NB4 (cell line): ENCODE data around the gene KRTAP10-4.

ENCODE experiments used
- POLR2A ChIP-seq: IDR thresholded peaks from 2 replicates; pipeline ENCODE4 v1.6.1; 2011; ENCODE audit warnings: mild to moderate bottlenecking; ENCODE audit not compliant: insufficient read length; ENCODE audit errors: extremely low read depth
- TF ChIP-seq, protein P1 (sequence below): IDR thresholded peaks from one replicate; pipeline ENCODE4 v1.5.1; 2012; ENCODE audit warnings: low read depth, low read length

DNA sequence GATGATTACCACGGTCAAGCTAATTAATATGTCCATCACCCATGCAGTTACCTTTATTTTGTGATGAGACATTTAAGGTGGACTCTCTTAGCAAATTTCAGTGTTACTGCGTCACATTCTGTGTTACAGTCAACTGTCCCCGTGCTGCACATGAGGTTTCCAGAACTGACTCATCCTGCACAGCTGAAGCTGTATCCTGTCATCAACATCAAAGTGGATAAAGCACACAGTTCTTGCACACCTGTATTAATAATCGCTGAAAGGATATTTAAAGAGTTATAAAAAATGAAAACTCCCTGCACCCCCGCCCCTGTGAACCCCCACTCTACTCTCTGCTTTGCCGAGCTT lies 10.2 kb downstream of the KRTAP10-4 start:
- TF ChIP-seq POLR2A, result no peak
- TF ChIP-seq, protein P1, sequence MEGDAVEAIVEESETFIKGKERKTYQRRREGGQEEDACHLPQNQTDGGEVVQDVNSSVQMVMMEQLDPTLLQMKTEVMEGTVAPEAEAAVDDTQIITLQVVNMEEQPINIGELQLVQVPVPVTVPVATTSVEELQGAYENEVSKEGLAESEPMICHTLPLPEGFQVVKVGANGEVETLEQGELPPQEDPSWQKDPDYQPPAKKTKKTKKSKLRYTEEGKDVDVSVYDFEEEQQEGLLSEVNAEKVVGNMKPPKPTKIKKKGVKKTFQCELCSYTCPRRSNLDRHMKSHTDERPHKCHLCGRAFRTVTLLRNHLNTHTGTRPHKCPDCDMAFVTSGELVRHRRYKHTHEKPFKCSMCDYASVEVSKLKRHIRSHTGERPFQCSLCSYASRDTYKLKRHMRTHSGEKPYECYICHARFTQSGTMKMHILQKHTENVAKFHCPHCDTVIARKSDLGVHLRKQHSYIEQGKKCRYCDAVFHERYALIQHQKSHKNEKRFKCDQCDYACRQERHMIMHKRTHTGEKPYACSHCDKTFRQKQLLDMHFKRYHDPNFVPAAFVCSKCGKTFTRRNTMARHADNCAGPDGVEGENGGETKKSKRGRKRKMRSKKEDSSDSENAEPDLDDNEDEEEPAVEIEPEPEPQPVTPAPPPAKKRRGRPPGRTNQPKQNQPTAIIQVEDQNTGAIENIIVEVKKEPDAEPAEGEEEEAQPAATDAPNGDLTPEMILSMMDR, result no peak
